DMS53 (cell line): ENCODE data around the gene MAP4K2.

Source experiments
- DNase-seq: peaks from one replicate; lab custom pipeline; 2025; lab: John Stamatoyannopoulos, UW

The MAP4K2 gene

GRCh38 chr11:64838600-64839334 is 35.8 kb upstream of the MAP4K2 start:
- DNase-seq: no peak

- DNase-seq: no peak
These were observed 34.9 kb upstream of the MAP4K2 start for GRCh38 chr11:64837887-64838351.

- no peak for DNase-seq
These were observed 33.5 kb upstream of the MAP4K2 start for GRCh38 chr11:64836448-64837072.

GRCh38 chr11:64835616-64836447 is 32.8 kb upstream of the MAP4K2 start:
- peak; percentile 53 for DNase-seq

GRCh38 chr11:64834723-64835615 is 32.0 kb upstream of the MAP4K2 start:
- DNase-seq: peak; percentile 88

- DNase-seq: no peak
These were observed 31.2 kb upstream of the MAP4K2 start for GRCh38 chr11:64834031-64834722.

GRCh38 chr11:64833509-64833908 is 30.5 kb upstream of the MAP4K2 start:
- no peak for DNase-seq

- no peak for DNase-seq
These were observed 30.1 kb upstream of the MAP4K2 start for GRCh38 chr11:64833198-64833502.

- no peak for DNase-seq
These were observed 29.6 kb upstream of the MAP4K2 start for GRCh38 chr11:64832467-64833197.

GRCh38 chr11:64831411-64831891 is 28.4 kb upstream of the MAP4K2 start:
- no peak for DNase-seq

GRCh38 chr11:64829536-64830251 is 26.7 kb upstream of the MAP4K2 start:
- DNase-seq: no peak

- DNase-seq: no peak
These were observed 24.4 kb upstream of the MAP4K2 start for GRCh38 chr11:64827451-64827839.

GRCh38 chr11:64826578-64827450 is 23.8 kb upstream of the MAP4K2 start:
- no peak for DNase-seq

GRCh38 chr11:64826062-64826461 is 23.0 kb upstream of the MAP4K2 start:
- no peak for DNase-seq

GRCh38 chr11:64823568-64824119 is 20.6 kb upstream of the MAP4K2 start:
- DNase-seq: no peak

- DNase-seq: no peak
These were observed 14.5 kb upstream of the MAP4K2 start for GRCh38 chr11:64817476-64817875.

- peak; percentile 63 for DNase-seq
These were observed 12.4 kb upstream of the MAP4K2 start for GRCh38 chr11:64815433-64815832.

GRCh38 chr11:64814712-64815187 is 11.7 kb upstream of the MAP4K2 start:
- peak; percentile 70 for DNase-seq
